WERI-Rb-1 (cell line): Measurements from ENCODE around the gene SV2A.
"Not testable (repeated sequence)": the region's sequence is repeated elsewhere in the genome, so short reads cannot be mapped to it uniquely, and the experiment has no call there.

ENCODE experiments used
- DNase-seq: peaks from one replicate; pipeline ENCODE4 v3.0.0-alpha.2; 2020
- H3K27ac ChIP-seq: fragments of 250-450 bp; sonication (Bioruptor Pico); 2 replicates; pipeline ENCODE4 v1.5.1; 2020; ENCODE audit warnings: mild to moderate bottlenecking, moderate library complexity
- H3K27me3 ChIP-seq: fragments of 250-450 bp; sonication (Bioruptor Pico); 2 replicates; pipeline ENCODE4 v1.5.1; 2021; ENCODE audit warnings: mild to moderate bottlenecking, low read depth, moderate library complexity; ENCODE audit not compliant: insufficient read depth, severe bottlenecking
- H3K36me3 ChIP-seq: fragments of 250-450 bp; sonication (Bioruptor Pico); 2 replicates; pipeline ENCODE4 v1.5.1; 2020; ENCODE audit warnings: mild to moderate bottlenecking, moderate library complexity
- H3K4me3 ChIP-seq: 2 replicates; pipeline ENCODE4 v1.5.1; 2011; ENCODE audit warnings: low read depth, mild to moderate bottlenecking, control low read depth, low read length
- H3K9me3 ChIP-seq: fragments of 250-450 bp; sonication (Bioruptor Pico); 2 replicates; pipeline ENCODE4 v1.5.1; 2021; ENCODE audit warnings: mild to moderate bottlenecking, moderate library complexity; ENCODE audit not compliant: severe bottlenecking
- TF ChIP-seq, protein P1 (sequence below): IDR thresholded peaks from 2 replicates; pipeline ENCODE4 v1.5.1; 2011; ENCODE audit warnings: low read depth, mild to moderate bottlenecking, control low read depth, inconsistent platforms, low read length

Gene SV2A

DNA sequence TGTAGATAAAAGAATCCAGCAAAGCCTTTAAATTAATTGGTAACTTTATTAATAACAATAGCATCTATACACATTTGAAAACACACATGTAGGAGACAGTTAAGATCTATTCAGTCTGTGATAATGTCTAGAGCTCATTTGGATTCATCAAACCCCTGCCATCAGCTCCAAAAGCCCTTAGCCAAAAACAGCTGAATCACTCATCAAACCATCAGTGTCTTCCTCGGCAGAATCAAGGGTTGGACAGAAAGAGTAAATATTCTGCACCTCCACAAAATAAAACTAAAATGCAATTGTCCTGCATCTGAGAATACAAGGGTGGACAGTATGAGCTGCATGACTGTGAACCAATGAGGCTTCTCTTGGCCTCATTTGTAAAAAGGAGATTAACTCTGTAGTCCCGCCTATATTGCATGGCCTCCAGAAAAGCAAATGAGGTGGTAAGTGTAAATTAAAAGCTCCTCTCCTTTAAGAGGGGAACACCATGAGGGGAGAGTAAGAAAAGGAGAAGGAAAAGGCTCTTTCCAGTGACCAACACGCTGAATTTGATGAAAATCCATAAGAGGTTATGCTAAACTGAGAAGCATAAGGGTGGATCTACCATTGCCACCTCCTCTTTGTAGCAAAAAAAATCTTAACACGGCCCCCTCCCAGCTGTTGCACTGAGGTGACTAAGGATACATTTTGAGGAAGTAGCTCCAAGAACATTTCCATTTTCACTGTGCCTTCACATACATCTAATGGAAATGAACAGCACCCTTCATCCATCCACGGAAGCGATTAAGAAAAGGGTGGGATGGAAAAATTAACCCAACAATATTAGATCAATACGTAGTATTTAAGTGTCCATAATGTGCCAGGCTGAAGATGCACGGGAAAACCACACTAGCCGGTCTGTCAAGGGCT is 33.0 kb downstream of the SV2A start:
- Histone ChIP-seq H3K9me3 (no peaks in the 10 kb centered on the region), H3K27me3 (no peaks in the 10 kb centered on the region), H3K4me3 (peak overlapping the region; percentile 82), H3K27ac (peak overlapping the region; percentile 91), H3K36me3 (no peaks in the 10 kb centered on the region; the same call in 1 of the 2 replicates)
- DNase-seq = peak; percentile 62
- TF ChIP-seq, protein P1, sequence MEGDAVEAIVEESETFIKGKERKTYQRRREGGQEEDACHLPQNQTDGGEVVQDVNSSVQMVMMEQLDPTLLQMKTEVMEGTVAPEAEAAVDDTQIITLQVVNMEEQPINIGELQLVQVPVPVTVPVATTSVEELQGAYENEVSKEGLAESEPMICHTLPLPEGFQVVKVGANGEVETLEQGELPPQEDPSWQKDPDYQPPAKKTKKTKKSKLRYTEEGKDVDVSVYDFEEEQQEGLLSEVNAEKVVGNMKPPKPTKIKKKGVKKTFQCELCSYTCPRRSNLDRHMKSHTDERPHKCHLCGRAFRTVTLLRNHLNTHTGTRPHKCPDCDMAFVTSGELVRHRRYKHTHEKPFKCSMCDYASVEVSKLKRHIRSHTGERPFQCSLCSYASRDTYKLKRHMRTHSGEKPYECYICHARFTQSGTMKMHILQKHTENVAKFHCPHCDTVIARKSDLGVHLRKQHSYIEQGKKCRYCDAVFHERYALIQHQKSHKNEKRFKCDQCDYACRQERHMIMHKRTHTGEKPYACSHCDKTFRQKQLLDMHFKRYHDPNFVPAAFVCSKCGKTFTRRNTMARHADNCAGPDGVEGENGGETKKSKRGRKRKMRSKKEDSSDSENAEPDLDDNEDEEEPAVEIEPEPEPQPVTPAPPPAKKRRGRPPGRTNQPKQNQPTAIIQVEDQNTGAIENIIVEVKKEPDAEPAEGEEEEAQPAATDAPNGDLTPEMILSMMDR = no peak

GRCh38 chr1:149883598-149884247 is 33.9 kb downstream of the SV2A start:
- Histone ChIP-seq H3K4me3 (no peak overlapping the region), H3K36me3 (no peaks in the 10 kb centered on the region; the same call in 1 of the 2 replicates), H3K9me3 (no peaks in the 10 kb centered on the region), H3K27me3 (no peaks in the 10 kb centered on the region), H3K27ac (peak overlapping the region; percentile 91)
- TF ChIP-seq, protein P1 = no peak
- peak; percentile 10 for DNase-seq

- peak; percentile 5 for DNase-seq
- TF ChIP-seq, protein P1 = no peak
- H3K9me3 ChIP-seq = no peaks in the 10 kb centered on the region
- no peak overlapping the region for H3K4me3 ChIP-seq
- no peaks in the 10 kb centered on the region for H3K27me3 ChIP-seq
- H3K27ac ChIP-seq = no peak overlapping the region
- H3K36me3 ChIP-seq = no peaks in the 10 kb centered on the region; the same call in 1 of the 2 replicates
These were observed 35.8 kb downstream of the SV2A start for GRCh38 chr1:149881876-149882275.

DNA sequence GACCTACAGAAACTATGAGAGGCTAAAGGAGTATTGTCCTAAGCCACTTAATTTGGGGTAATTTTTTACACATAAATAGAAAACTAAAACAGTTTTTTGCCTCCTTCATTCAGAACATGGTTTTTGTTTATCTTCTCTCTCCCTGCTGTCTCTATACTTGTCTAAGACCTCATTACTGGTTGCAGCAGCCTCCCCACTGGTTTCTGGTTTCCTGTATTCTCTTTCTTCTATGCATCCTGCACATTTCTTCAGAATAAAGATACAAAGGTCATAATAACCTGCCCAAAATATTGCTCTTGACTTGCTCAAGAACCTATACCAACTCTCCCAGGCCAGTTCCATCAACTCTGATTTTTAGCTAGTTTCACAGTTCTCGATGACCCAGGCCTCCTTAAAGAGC is 38.1 kb downstream of the SV2A start:
- TF ChIP-seq, protein P1 = no peak
- Histone ChIP-seq H3K36me3 (no peaks in the 10 kb centered on the region), H3K4me3 (no peak overlapping the region), H3K9me3 (no peaks in the 10 kb centered on the region), H3K27me3 (no peaks in the 10 kb centered on the region), H3K27ac (no peak overlapping the region)
- DNase-seq = no peak

DNA sequence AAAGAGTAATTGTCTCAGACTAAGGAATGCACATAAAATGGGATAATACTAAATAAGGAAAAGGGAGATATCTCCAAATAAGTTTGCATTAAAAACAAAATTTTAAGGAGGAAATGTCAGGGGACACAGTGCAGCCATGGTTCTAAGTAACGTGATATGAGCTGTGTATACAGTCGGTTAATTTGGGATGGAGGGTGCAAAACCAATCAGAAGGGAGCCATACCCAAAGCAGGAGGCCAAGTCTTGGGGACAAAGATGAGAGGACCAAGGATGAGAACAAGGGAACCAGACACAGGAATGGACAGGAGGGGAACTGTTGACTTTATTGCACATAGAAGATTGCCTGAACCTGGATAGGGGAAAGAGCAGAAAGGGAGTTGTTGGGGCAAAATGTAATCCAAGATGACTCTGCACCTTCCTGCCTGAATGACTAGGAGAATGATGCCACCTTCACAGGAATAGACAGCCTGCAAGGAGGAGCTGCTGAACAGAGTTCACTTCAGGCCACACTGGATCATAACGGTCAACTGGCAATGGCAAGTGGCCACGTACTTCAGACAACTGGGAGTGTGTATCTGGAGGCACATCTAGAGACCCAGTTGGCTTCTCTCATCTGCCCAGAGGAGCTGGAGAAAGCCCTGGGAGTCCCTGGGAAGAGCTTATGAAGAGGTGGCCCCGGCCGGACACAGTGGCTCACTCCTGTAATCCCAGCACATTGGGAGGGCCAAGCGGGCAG is 40.3 kb downstream of the SV2A start:
- peak; percentile 13 for DNase-seq
- H3K4me3 ChIP-seq = no peak overlapping the region
- no peaks in the 10 kb centered on the region for H3K9me3 ChIP-seq
- H3K36me3 ChIP-seq = no peaks in the 10 kb centered on the region
- H3K27me3 ChIP-seq = no peaks in the 10 kb centered on the region
- H3K27ac ChIP-seq = no peak overlapping the region
- TF ChIP-seq, protein P1 = no peak

GRCh38 chr1:149873060-149873459 is 44.6 kb downstream of the SV2A start:
- not testable (repeated sequence) for H3K4me3 ChIP-seq, DNase-seq, H3K27me3 ChIP-seq, H3K9me3 ChIP-seq, H3K36me3 ChIP-seq, H3K27ac ChIP-seq

DNA sequence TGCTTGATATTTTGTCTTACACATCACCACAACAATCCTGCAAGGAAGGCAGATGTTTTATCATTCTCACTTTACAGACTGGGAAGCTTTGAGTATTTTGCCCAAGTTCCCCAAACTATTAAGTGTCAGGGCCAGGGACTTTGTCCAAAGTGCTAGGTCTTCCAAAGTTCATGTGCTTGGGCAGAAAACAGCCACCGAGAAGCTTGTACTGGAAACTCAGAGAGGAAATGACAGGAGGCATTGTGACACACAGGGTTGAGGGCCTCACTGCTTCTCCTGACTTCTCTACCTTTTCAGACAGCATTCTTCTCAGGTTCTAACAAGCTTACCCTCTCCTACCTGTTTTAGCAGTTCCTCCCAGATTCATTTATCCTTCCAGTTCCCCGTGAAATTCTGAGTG is 50.8 kb downstream of the SV2A start:
- not testable (repeated sequence) for H3K27me3 ChIP-seq, H3K9me3 ChIP-seq, H3K36me3 ChIP-seq, DNase-seq, H3K4me3 ChIP-seq, H3K27ac ChIP-seq

- not testable (repeated sequence) for DNase-seq, H3K9me3 ChIP-seq, H3K36me3 ChIP-seq, H3K4me3 ChIP-seq, H3K27ac ChIP-seq, H3K27me3 ChIP-seq
These were observed 56.1 kb downstream of the SV2A start for GRCh38 chr1:149861497-149862054.
